IPS-11a (cell line): Measurements from ENCODE around the gene PPP5C.
A peak's percentile ranks its signal among the peaks of the same experiment; 100 is the strongest.
"Not testable (repeated sequence)": the region's sequence is repeated elsewhere in the genome, so short reads cannot be mapped to it uniquely, and the experiment has no call there.

Experiments used
- H3K4me3 ChIP-seq: one replicate; pipeline ENCODE4 v1.5.1; 2013; ENCODE audit warnings: low read depth, low read length, control low read depth

Gene PPP5C

GRCh38 chr19:46406976-46407375 lies 60.1 kb downstream of the PPP5C start:
- H3K4me3 ChIP-seq: no peak overlapping the region

- peak overlapping the region; percentile 31 for H3K4me3 ChIP-seq
Observed at GRCh38 chr19:46407856-46408663, 61.2 kb downstream of the PPP5C start.

- H3K4me3 ChIP-seq: peak overlapping the region; percentile 31
Observed at GRCh38 chr19:46408664-46409039, 61.8 kb downstream of the PPP5C start.

- H3K4me3 ChIP-seq: no peak overlapping the region
Observed at GRCh38 chr19:46409191-46409590, 62.3 kb downstream of the PPP5C start.

GRCh38 chr19:46410205-46411087 lies 63.6 kb downstream of the PPP5C start:
- H3K4me3 ChIP-seq: no peak overlapping the region

GRCh38 chr19:46411088-46411924 lies 64.4 kb downstream of the PPP5C start:
- H3K4me3 ChIP-seq: peak overlapping the region; percentile 84

- peak overlapping the region; percentile 84 for H3K4me3 ChIP-seq
Observed at GRCh38 chr19:46411925-46412649, 65.2 kb downstream of the PPP5C start.

- H3K4me3 ChIP-seq: peak overlapping the region; percentile 84
Observed at GRCh38 chr19:46412650-46413261, 65.9 kb downstream of the PPP5C start.

GRCh38 chr19:46413262-46414031 lies 66.6 kb downstream of the PPP5C start, which contains the start of gene CCDC8:
Gene CCDC8 (minus strand): TSS chr19:46413564. CDS start chr19:46412810, 754 bp downstream.
- peak within 1 kb of the TSS; percentile 84 for H3K4me3 ChIP-seq

- H3K4me3 ChIP-seq: not testable (repeated sequence)
Observed at GRCh38 chr19:46414899-46415298, 68.0 kb downstream of the PPP5C start.

GRCh38 chr19:46415804-46416709 lies 69.2 kb downstream of the PPP5C start:
- peak overlapping the region; percentile 41 for H3K4me3 ChIP-seq

GRCh38 chr19:46420056-46420455 lies 73.2 kb downstream of the PPP5C start:
- H3K4me3 ChIP-seq: no peak overlapping the region

- no peak overlapping the region for H3K4me3 ChIP-seq
Observed at GRCh38 chr19:46422344-46422743, 75.5 kb downstream of the PPP5C start.

GRCh38 chr19:46423188-46423587 lies 76.3 kb downstream of the PPP5C start:
- no peak overlapping the region for H3K4me3 ChIP-seq

GRCh38 chr19:46426035-46426505 lies 79.2 kb downstream of the PPP5C start:
- peak overlapping the region; percentile 76 for H3K4me3 ChIP-seq

GRCh38 chr19:46426506-46427162 lies 79.7 kb downstream of the PPP5C start:
- H3K4me3 ChIP-seq: peak overlapping the region; percentile 76

- no peak overlapping the region for H3K4me3 ChIP-seq
Observed at GRCh38 chr19:46427518-46428045, 80.7 kb downstream of the PPP5C start.
